ENCODE data around the gene GULP1. TPM values are rescaled to one million over a fixed set of nuclear protein-coding genes. Genes with fewer than 3 reads are reported as not detected.

Gene GULP1
- total RNA-seq, 1 experiment from 2014 or later, result 140 TPM

DNA sequence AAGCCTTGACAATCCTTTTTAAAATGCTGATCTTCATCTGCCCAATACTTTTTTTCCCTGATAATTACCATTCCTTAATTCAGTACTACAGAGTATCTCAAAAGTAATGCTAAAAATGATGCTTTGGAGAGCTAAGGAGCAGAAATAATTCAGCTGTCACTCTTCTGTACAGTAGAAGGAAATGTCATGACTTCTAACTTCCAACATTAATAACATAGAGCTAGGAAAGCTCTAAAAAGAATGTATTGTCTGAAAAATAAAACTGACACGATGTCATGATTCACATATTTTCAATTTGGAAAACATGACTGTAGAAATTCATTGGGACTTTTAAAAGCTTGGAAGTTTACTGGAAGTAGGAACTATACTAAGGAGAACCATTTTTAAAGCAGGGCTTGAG lies 212.3 kb downstream of the GULP1 start:
- DNase-seq, result no peak
- peaks cover 22 to 25% of the 10 kb centered on the region in 2 experiments for H3K4me1 Mint-ChIP-seq

More for the DNA sequence above, 212.3 kb downstream of the GULP1 start:
- no peak overlapping the region for H3K18ac ChIP-seq (ENCODE audit: insufficient read length, low read depth, low read length)
- H3K9ac ChIP-seq (ENCODE audit: extremely low read depth, insufficient read length, low read length), result no peak overlapping the region
- no peaks in the 10 kb centered on the region for H3K23me2 ChIP-seq (ENCODE audit: insufficient read length, low read depth, low read length, poor library complexity, severe bottlenecking)
- H3K4me2 ChIP-seq (ENCODE audit: insufficient read depth, insufficient read length, low read length), result no peak overlapping the region
- TF ChIP-seq CTCF (conservative IDR thresholded peaks at IDR 0.05), result no peak
- no peak overlapping the region for H4K5ac ChIP-seq (ENCODE audit: insufficient read length, low read depth, low read length)
- no peaks in the 10 kb centered on the region for H3K9me3 Mint-ChIP-seq
- H3K79me2 ChIP-seq (ENCODE audit: insufficient read depth, low read length), result no peaks in the 10 kb centered on the region
- no peaks in the 10 kb centered on the region for H3K79me1 ChIP-seq (ENCODE audit: insufficient read depth, low read depth, low read length, poor library complexity, severe bottlenecking)
- H3K4me1 ChIP-seq (ENCODE audit: insufficient read depth, low read length), result no peaks in the 10 kb centered on the region; the same call in 1 of the 2 replicates
- no peak overlapping the region for H2BK120ac ChIP-seq (ENCODE audit: low read depth, low read length, poor library complexity, severe bottlenecking)
- H2BK20ac ChIP-seq (ENCODE audit: low read depth, low read length, poor library complexity, severe bottlenecking), result no peak overlapping the region
- H4K20me1 ChIP-seq (ENCODE audit: control insufficient read depth, insufficient read depth, insufficient read length), result no peaks in the 10 kb centered on the region
- H3K14ac ChIP-seq (ENCODE audit: insufficient read depth, low read length), result no peak overlapping the region
- no peak overlapping the region for H2BK12ac ChIP-seq (ENCODE audit: insufficient read length, low read depth, low read length)
- H2AK5ac ChIP-seq (ENCODE audit: insufficient read length, low read length), result no peak overlapping the region
- H2AFZ ChIP-seq (ENCODE audit: low read length), result no peak overlapping the region
- no peak overlapping the region for H3K23ac ChIP-seq (ENCODE audit: insufficient read length, low read depth, low read length)
- H2BK5ac ChIP-seq (ENCODE audit: insufficient read length, low read length), result no peak overlapping the region
- H3T11ph ChIP-seq (ENCODE audit: low read length), result no peak overlapping the region
- no peak overlapping the region for H4K8ac ChIP-seq (replicated peaks; ENCODE audit: insufficient read length, low read depth, low read length)
- H3K36me3 Mint-ChIP-seq (ENCODE audit: insufficient read depth in 1 of 3, low read depth in 3 of 3), result peaks cover 0 to 8% (median 4%) of the 10 kb centered on the region in 3 experiments; a peak in 3 of 7 replicates
- H4K91ac ChIP-seq (ENCODE audit: insufficient read length, low read depth, low read length), result no peak overlapping the region
- WGBS (ENCODE audit: extremely low coverage, insufficient read length, low lambda C conversion rate), result no CpG with 5 or more reads among the region's 1 CpG
- no peak overlapping the region for H2BK15ac ChIP-seq (ENCODE audit: low read depth, low read length)
- H3K4ac ChIP-seq (ENCODE audit: low read depth, low read length), result no peak overlapping the region
- no peak overlapping the region for H3K56ac ChIP-seq (ENCODE audit: insufficient read length, low read depth, low read length)
- no peaks in the 10 kb centered on the region for H3K27me3 ChIP-seq (ENCODE audit: insufficient read depth, low read length)
- H3K27me3 Mint-ChIP-seq (ENCODE audit: low read depth), result no peaks in the 10 kb centered on the region
- peak overlapping the region in 1 of 3 experiments; percentile 60; a peak in 1 of 7 replicates for H3K27ac Mint-ChIP-seq
- H3K9me3 ChIP-seq (ENCODE audit: control insufficient read depth, low read depth, low read length), result no peaks in the 10 kb centered on the region
- no peak overlapping the region for H3K4me3 Mint-ChIP-seq
- no peak overlapping the region for H3K27ac ChIP-seq (ENCODE audit: insufficient read length, low read depth, low read length)
